Measurements from ENCODE around the gene CCNJL. TPM values are rescaled to one million over a fixed set of nuclear protein-coding genes. Genes with fewer than 3 reads are reported as not detected.
"Not testable (repeated sequence)": the region's sequence is repeated elsewhere in the genome, so short reads cannot be mapped to it uniquely, and the experiment has no call there.

The CCNJL gene
- total and polyA plus RNA-seq, 2 experiments from 2014 or later: 28.4 to 29.2 TPM

GRCh38 chr5:160249570-160249969 lies 62.8 kb downstream of the CCNJL start:
- H3K27ac Mint-ChIP-seq, ATAC-seq: not testable (repeated sequence)
- peaks cover 11% of the 10 kb centered on the region for H3K27me3 Mint-ChIP-seq (ENCODE audit: insufficient read depth, low read depth, poor library complexity)

GRCh38 chr5:160245506-160246086 lies 66.8 kb downstream of the CCNJL start:
- TF ChIP-seq EZH2 (IDR thresholded peaks at IDR 0.05; ENCODE audit: low read depth, unreplicated experiment) (no peak), ZNF114 (CRISPR knock-in tag; IDR thresholded peaks at IDR 0.05) (no peak), STAT1 (IDR thresholded peaks at IDR 0.05; ENCODE audit: unreplicated experiment) (no peak), NANOG (IDR thresholded peaks at IDR 0.05; ENCODE audit: borderline replicate concordance) (no peak), REST (IDR thresholded peaks at IDR 0.05; ENCODE audit: unreplicated experiment) (no peak), JUNB (IDR thresholded peaks at IDR 0.05; ENCODE audit: unreplicated experiment) (no peak)
- Histone ChIP-seq H3K36me3 (ENCODE audit: insufficient read depth) (no peaks in the 10 kb centered on the region), H3K4me2 (no peak overlapping the region), H3K79me2 (replicated peaks; ENCODE audit: insufficient read depth) (no peaks in the 10 kb centered on the region), H3F3A (replicated peaks; ENCODE audit: low read depth) (peaks cover 6% of the 10 kb centered on the region; the same call in 1 of the 2 replicates), H3K27me3 (ENCODE audit: insufficient read depth) (no peaks in the 10 kb centered on the region), H3K4me1 (ENCODE audit: insufficient read depth) (peaks cover 5% of the 10 kb centered on the region; the same call in 1 of the 2 replicates), H3K27ac (ENCODE audit: low read depth) (0 out of 2 replicates have a peak overlapping the region, but pooled peaks have one; percentile 26), H4K20me1 (replicated peaks; ENCODE audit: insufficient read depth) (peaks cover 3% of the 10 kb centered on the region; the same call in 1 of the 2 replicates), H2AFZ (no peak overlapping the region), H3K9me2 (ENCODE audit: insufficient read depth) (no peaks in the 10 kb centered on the region), H3K4me3 (no peak overlapping the region)
- peak; percentile 14; the same call in 2 of the 3 replicates for ATAC-seq
- Mint-ChIP-seq H3K27me3 (ENCODE audit: insufficient read depth, low read depth, poor library complexity) (peaks cover 17% of the 10 kb centered on the region), H3K4me1 (peaks cover 20% of the 10 kb centered on the region), H3K9me3 (no peaks in the 10 kb centered on the region), H3K36me3 (ENCODE audit: low read depth) (no peaks in the 10 kb centered on the region), H3K4me3 (no peak overlapping the region), H3K27ac (no peak overlapping the region)
- DNase-seq (ENCODE audit: low spot score): no peak

More at GRCh38 chr5:160249570-160249969, 62.8 kb downstream of the CCNJL start:
- Mint-ChIP-seq H3K36me3 (ENCODE audit: low read depth) (peaks cover 38% of the 10 kb centered on the region), H3K4me1 (peaks cover 16% of the 10 kb centered on the region)
- not testable (repeated sequence) for DNase-seq (ENCODE audit: low spot score); H3K27me3 ChIP-seq (ENCODE audit: insufficient read depth); H3K9me2 ChIP-seq (ENCODE audit: insufficient read depth); H3K9me3 Mint-ChIP-seq; H3K4me1 ChIP-seq (ENCODE audit: insufficient read depth); H2AFZ ChIP-seq; H3K4me3 ChIP-seq; H3K4me3 Mint-ChIP-seq; H3K36me3 ChIP-seq (ENCODE audit: insufficient read depth); H3K79me2 ChIP-seq (replicated peaks; ENCODE audit: insufficient read depth); H4K20me1 ChIP-seq (replicated peaks; ENCODE audit: insufficient read depth); H3F3A ChIP-seq (replicated peaks; ENCODE audit: low read depth); H3K4me2 ChIP-seq; H3K27ac ChIP-seq (ENCODE audit: low read depth)

- Histone ChIP-seq H2AFZ (no peak overlapping the region), H3K79me2 (replicated peaks; ENCODE audit: insufficient read depth) (no peaks in the 10 kb centered on the region), H3K27ac (ENCODE audit: low read depth) (no peak overlapping the region), H3F3A (replicated peaks; ENCODE audit: low read depth) (no peaks in the 10 kb centered on the region; the same call in 1 of the 2 replicates), H3K4me2 (no peak overlapping the region), H3K27me3 (ENCODE audit: insufficient read depth) (no peaks in the 10 kb centered on the region), H3K4me1 (ENCODE audit: insufficient read depth) (peaks cover 14% of the 10 kb centered on the region), H3K9me2 (ENCODE audit: insufficient read depth) (no peaks in the 10 kb centered on the region), H3K36me3 (ENCODE audit: insufficient read depth) (no peaks in the 10 kb centered on the region), H4K20me1 (replicated peaks; ENCODE audit: insufficient read depth) (no peaks in the 10 kb centered on the region), H3K4me3 (no peak overlapping the region)
- Mint-ChIP-seq H3K36me3 (ENCODE audit: low read depth) (no peaks in the 10 kb centered on the region), H3K27me3 (ENCODE audit: insufficient read depth, low read depth, poor library complexity) (peaks cover 35% of the 10 kb centered on the region), H3K4me3 (no peak overlapping the region), H3K9me3 (no peaks in the 10 kb centered on the region), H3K4me1 (peaks cover 37% of the 10 kb centered on the region), H3K27ac (no peak overlapping the region)
- ATAC-seq (no peak), DNase-seq (ENCODE audit: low spot score) (no peak)
- TF ChIP-seq POLR2AphosphoS5 (IDR thresholded peaks at IDR 0.05; ENCODE audit: low read depth) (no peak), REST (IDR thresholded peaks at IDR 0.05; ENCODE audit: unreplicated experiment) (no peak), STAT1 (IDR thresholded peaks at IDR 0.05; ENCODE audit: unreplicated experiment) (no peak), NANOG (IDR thresholded peaks at IDR 0.05; ENCODE audit: borderline replicate concordance) (no peak), EZH2phosphoT487 (IDR thresholded peaks at IDR 0.05; ENCODE audit: unreplicated experiment) (no peak), ZNF114 (CRISPR knock-in tag; IDR thresholded peaks at IDR 0.05) (no peak), JUNB (IDR thresholded peaks at IDR 0.05; ENCODE audit: unreplicated experiment) (no peak), EZH2 (IDR thresholded peaks at IDR 0.05; ENCODE audit: low read depth, unreplicated experiment) (no peak)
These were observed 70.2 kb downstream of the CCNJL start for GRCh38 chr5:160242145-160242544.
